Measurements from ENCODE around the gene CACNG8.
"Not testable (repeated sequence)": the region's sequence is repeated elsewhere in the genome, so short reads cannot be mapped to it uniquely, and the experiment has no call there.

The CACNG8 gene

GRCh38 chr19:53962887-53963431 is at the start of gene CACNG8:
CACNG8 (plus strand) TSS chr19:53962937.
- no peak for DNase-seq (ENCODE audit: low read depth)

GRCh38 chr19:53915000-53915399 is 47.7 kb upstream of the CACNG8 start:
- DNase-seq (ENCODE audit: low read depth) = no peak

GRCh38 chr19:53916004-53916403 is 46.7 kb upstream of the CACNG8 start:
- no peak for DNase-seq (ENCODE audit: low read depth)

GRCh38 chr19:53917356-53917755 is 45.4 kb upstream of the CACNG8 start:
- DNase-seq (ENCODE audit: low read depth) = no peak

GRCh38 chr19:53927739-53928138 is 35.0 kb upstream of the CACNG8 start:
- DNase-seq (ENCODE audit: low read depth) = no peak

GRCh38 chr19:53936029-53936428 is 26.7 kb upstream of the CACNG8 start:
- no peak for DNase-seq (ENCODE audit: low read depth)

GRCh38 chr19:53942001-53942786 is 20.5 kb upstream of the CACNG8 start:
- DNase-seq (ENCODE audit: low read depth) = no peak

GRCh38 chr19:53944416-53944815 is 18.3 kb upstream of the CACNG8 start:
- DNase-seq (ENCODE audit: low read depth) = no peak

GRCh38 chr19:53944933-53945332 is 17.8 kb upstream of the CACNG8 start:
- DNase-seq (ENCODE audit: low read depth) = no peak

- no peak for DNase-seq (ENCODE audit: low read depth)
Observed at GRCh38 chr19:53945441-53945840, 17.3 kb upstream of the CACNG8 start.

GRCh38 chr19:53945998-53946397 is 16.7 kb upstream of the CACNG8 start:
- no peak for DNase-seq (ENCODE audit: low read depth)

- DNase-seq (ENCODE audit: low read depth) = no peak
Observed at GRCh38 chr19:53947624-53948023, 15.1 kb upstream of the CACNG8 start.

GRCh38 chr19:53948611-53949010 is 14.1 kb upstream of the CACNG8 start:
- not testable (repeated sequence) for DNase-seq (ENCODE audit: low read depth)

- no peak for DNase-seq (ENCODE audit: low read depth)
Observed at GRCh38 chr19:53951436-53951835, 11.3 kb upstream of the CACNG8 start.

- DNase-seq (ENCODE audit: low read depth) = no peak
Observed at GRCh38 chr19:53951947-53952346, 10.8 kb upstream of the CACNG8 start.

GRCh38 chr19:53953383-53953782 is 9.4 kb upstream of the CACNG8 start:
- no peak for DNase-seq (ENCODE audit: low read depth)

- DNase-seq (ENCODE audit: low read depth) = no peak
Observed at GRCh38 chr19:53957448-53958167, 5.1 kb upstream of the CACNG8 start.

GRCh38 chr19:53958168-53958571 is 4.6 kb upstream of the CACNG8 start:
- DNase-seq (ENCODE audit: low read depth) = no peak

- no peak for DNase-seq (ENCODE audit: low read depth)
Observed at GRCh38 chr19:53958823-53959757, 3.6 kb upstream of the CACNG8 start.

- DNase-seq (ENCODE audit: low read depth) = no peak
Observed at GRCh38 chr19:53960187-53960586, 2.5 kb upstream of the CACNG8 start.

GRCh38 chr19:53960886-53961285 is 1.9 kb upstream of the CACNG8 start:
- DNase-seq (ENCODE audit: low read depth) = no peak

Measured in stimulated activated CD8-positive, alpha-beta memory T cell treated with anti-CD3 and anti-CD28 coated beads, Interleukin-15, amount 100 ng/mL, for 1 hour (primary cell).